ENCODE measurements around the gene CCER1.
A peak's percentile ranks its signal among the peaks of the same experiment; 100 is the strongest.

Gene CCER1

GRCh38 chr12:90964616-90965015 lies 9.6 kb upstream of the CCER1 start:
- no peak for DNase-seq

DNA sequence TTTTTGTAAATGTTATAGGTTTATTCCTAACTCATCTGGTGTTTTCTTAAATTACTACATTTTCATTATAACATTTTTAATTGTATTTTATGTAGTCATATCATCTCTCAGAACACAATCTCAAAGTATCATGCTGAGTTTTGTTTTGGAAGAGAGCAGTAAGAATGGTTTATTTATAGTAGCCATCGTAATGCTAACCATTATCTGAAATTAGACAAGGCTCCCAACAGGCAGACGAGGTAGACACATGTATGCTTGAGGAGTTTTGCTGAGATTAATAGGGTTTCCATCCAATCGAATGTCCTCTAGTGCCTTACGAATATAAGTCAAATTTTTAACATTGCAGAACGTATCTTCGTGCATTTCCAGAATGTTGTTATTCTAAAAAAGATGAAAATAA lies 9.0 kb upstream of the CCER1 start:
- no peak for DNase-seq

- DNase-seq, result no peak
These were observed 6.2 kb upstream of the CCER1 start for GRCh38 chr12:90961154-90961553.

- DNase-seq, result peak; percentile 23
These were observed 4.7 kb upstream of the CCER1 start for GRCh38 chr12:90959538-90960139.

GRCh38 chr12:90959032-90959431 lies 4.1 kb upstream of the CCER1 start:
- peak; percentile 9 for DNase-seq

- no peak for DNase-seq
These were observed 3.4 kb upstream of the CCER1 start for GRCh38 chr12:90958347-90958746.

- no peak for DNase-seq
These were observed 548 bp downstream of the CCER1 start for GRCh38 chr12:90954428-90954827.

GRCh38 chr12:90953956-90954421 lies 987 bp downstream of the CCER1 start:
- DNase-seq, result no peak

DNA sequence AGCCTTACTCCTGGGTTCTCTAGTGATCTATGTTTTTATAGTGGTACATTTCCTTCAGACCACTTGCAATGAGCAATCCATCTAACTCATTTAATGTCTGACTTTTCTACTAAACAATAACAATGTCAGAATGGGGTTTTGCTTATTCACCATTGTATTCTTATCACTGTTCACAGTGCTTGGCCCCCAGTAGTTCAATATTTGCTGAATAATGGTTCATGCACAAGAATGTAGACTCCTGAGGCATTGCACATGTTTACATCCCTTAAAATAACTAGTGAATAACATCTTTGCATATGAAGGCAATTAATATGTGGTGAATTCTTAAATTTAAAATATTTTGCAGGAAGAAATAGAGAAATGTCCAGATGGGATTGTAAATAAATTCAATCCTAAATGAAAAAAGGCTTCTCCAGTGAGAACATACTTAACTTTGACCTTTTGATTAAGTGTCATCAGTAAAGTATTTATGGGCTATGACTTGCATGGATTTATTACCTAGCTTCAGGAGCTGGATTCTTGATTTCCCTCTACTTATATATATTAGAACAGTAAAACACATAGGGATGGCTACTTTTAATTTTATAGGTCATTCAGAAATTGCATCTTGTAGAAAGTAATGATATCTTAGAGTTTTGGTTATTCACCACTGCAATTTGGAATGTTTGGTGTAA lies 3.4 kb downstream of the CCER1 start:
- peak; percentile 59 for DNase-seq

DNA sequence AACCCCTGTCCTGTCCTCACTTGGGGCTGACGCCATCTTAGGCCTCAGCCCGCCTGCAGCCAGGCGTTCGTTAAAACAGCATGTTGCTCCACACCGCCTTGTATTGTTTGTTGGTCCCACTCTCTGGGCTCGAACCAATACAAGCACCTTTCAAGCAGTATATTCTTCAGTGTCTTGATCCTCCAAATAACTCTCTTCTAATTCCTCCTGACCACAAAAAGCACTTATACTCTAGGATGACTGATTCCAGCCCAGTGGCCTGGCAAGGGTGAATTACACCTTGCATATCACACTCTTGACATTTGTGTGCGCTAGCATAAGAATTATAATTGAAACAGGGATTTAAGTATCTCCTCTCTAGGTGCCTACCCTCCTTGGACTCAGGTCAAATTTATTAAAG lies 7.1 kb downstream of the CCER1 start:
- DNase-seq, result no peak

- DNase-seq, result peak; percentile 7
These were observed 9.8 kb downstream of the CCER1 start for GRCh38 chr12:90945070-90945649.

DNA sequence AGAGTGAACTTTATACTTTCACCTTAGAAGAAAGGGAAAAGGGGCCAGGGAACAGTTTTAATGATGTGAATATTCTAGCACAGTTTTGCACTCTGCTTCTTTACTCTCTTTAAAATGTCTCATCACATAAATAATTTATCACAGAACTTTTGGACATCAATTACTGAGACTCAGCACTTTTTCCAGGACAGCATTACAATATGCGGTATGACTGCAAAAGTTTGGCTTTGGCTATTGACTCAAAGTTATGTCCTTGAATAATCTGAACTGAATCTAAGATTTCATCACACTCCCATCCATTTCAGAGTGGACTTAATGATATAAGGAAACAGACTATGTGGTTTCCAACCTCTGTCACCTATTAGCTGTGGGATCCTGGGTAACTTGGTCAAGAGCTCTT lies 11.7 kb downstream of the CCER1 start:
- DNase-seq, result no peak

DNA sequence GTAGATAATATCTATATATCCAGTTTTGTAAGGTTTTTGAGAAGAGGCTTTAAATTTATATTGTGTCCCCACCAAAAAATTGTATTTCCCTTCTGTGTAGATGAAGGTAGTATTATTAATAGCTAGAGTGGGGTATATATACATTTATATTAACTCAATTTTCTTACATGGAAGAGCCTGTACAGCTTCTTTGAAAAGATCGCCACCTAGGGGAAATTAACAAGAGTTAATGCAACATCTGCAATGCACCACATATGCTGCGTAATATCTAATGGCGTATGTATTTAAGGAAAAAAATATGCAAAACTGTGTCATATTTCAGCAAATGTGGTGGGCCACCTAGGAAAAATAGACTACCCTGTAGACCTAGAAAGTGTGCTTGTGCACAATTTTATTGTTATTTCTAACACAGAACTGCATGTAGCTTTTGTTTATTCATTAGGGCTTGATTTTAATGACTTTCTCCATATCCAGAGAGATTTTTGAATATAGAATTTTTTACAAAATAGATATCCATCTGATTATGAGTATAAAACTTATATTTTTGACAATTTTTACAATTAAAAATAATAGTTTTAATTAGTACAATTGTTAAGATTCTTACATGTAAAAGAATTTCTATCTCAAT lies 14.0 kb downstream of the CCER1 start:
- DNase-seq, result peak; percentile 36

GRCh38 chr12:90939382-90939781 lies 15.6 kb downstream of the CCER1 start:
- no peak for DNase-seq

GRCh38 chr12:90938451-90938850 lies 16.5 kb downstream of the CCER1 start:
- DNase-seq, result peak; percentile 61

- DNase-seq, result no peak
These were observed 17.3 kb downstream of the CCER1 start for GRCh38 chr12:90937651-90938050.

DNA sequence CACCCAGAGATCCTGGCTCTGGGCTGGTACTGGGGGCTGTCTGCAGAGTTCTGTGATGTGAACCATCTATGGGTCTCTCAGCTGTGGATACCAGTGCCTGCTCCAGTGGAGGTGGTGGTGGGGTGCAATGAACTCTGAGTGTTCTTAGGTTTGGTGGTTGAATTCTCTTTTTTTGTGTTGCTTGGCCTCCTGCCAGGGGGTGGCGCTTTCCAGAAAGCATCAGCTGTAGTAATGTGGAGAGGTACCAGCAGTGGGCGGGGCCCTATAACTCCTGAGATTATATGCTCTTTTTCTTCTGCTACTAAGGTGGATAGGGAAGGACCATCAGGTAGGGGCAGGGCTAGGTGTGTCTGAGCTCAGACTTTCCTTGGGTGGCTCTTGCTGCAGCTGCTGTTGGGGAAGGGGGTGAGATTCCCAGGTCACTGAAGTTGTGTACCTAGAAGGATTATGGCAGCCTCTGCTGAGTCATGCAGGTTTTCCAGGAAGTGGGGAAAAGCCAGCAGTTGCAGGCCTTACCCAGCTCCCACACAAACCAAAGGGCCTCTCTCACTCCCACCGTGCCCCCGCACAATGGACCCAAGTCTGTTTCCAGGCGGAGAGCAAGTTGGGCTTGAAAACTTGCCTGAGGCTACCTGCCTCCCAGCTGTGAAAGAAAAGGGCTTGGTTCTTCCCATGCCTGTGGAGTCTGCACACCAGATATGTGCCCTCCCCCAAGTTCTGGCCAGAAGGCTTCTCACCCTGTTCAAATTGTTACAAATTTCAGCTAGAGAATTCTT lies 18.6 kb downstream of the CCER1 start:
- no peak for DNase-seq

DNA sequence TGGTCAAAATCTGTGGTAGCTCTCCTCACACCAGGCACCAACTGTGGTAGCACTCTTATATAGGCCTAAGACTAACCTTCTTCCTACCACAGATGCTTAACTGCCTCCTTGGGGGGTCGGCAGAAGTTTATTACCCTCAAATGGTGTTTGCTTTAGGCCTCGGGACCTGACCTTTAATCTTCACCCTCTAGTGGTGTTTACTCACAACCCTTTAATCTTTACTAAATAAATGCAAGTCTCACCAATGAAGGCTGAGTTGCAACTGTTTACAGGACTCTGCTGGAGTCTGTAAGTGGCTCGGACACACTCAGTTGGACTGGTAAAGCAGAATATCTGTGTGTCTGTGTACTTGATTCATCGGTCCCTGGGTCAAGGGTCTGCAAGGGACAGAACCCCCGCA lies 29.4 kb downstream of the CCER1 start:
- no peak for DNase-seq

DNA sequence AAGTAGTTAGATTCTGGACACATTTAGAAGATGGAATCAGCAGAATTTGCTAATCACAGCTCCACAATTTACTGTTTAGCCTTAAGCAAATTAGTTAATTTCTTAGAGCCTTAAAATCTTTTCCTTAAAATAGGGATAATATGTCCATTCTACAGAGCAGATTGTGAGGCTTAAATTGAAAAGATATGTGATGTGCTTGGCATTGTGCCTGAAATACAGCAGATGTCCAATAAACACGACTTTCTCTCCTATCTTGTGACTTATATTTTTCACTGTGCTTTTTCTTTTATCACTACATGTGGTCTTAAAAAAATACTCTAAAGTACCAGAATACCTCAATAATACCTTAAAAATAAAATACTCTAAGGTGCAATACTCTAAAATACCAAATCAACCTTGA lies 30.6 kb downstream of the CCER1 start:
- no peak for DNase-seq

DNA sequence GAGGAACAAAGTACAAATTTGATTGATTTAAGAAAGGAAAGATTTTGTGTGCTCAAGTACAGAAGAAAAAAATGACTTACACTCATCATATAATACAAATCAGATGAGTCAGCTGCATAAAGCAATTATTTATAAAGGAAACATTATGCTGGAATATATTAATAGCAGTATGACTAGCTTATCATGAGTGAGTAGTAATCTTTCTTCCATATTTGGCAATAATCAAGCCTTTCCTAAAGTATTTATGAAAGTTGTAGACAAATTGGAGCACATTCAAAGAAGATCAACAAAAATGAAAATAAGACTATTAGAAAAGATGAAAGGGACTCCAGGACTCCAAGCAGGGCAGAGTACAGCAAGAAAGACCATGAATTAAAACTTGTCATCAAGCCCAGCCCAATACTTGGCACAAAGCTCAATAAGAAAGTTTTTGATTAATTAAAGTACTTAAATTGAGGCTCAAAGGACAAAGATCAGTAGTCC lies 32.8 kb downstream of the CCER1 start:
- DNase-seq, result no peak

GRCh38 chr12:90921536-90921935 lies 33.4 kb downstream of the CCER1 start:
- DNase-seq, result no peak

GRCh38 chr12:90920222-90920621 lies 34.8 kb downstream of the CCER1 start:
- DNase-seq, result no peak

GRCh38 chr12:90917431-90917830 lies 37.5 kb downstream of the CCER1 start:
- no peak for DNase-seq
